Right renal cortex interstitium (tissue), 3 donors: ENCODE data around the gene MYCBP2. TPM values are rescaled to one million over a fixed set of nuclear protein-coding genes. Genes with fewer than 3 reads are reported as not detected.

Source experiments
- DNase-seq, 3 donors: peaks; one replicate each; pipeline ENCODE4 v3.0.0-alpha.2; 2013; ENCODE audit warnings: low read depth in 3 of 3, low spot score in 2 of 3
- polyA plus RNA-seq, 3 donors: library from polyadenylated mRNA; unstranded; fragments of 120-200 nt; gene quantifications; one replicate each; pipeline ENCODE4 v1.2.1, GENCODE V29; 2013; ENCODE audit not compliant: insufficient read length in 3 of 3

MYCBP2 gene
- polyA plus RNA-seq, 3 donors: 64.0 to 69.3 (median 65.9) TPM

GRCh38 chr13:77002590-77003190, 324.2 kb downstream of the MYCBP2 start:
- DNase-seq: no peak

GRCh38 chr13:77001963-77002587, 324.8 kb downstream of the MYCBP2 start:
- no peak for DNase-seq

- no peak for DNase-seq
These were observed 325.4 kb downstream of the MYCBP2 start for GRCh38 chr13:77001540-77001939.

- DNase-seq: no peak
These were observed 326.4 kb downstream of the MYCBP2 start for GRCh38 chr13:77000475-77000874.

Other genes starting within 250 kb of the MYCBP2 start
- not detected for gene SCEL, start 208.6 kb upstream of the MYCBP2 start, polyA plus RNA-seq